NCI-H146 treated with DMSO at 0.1 percent for 48 hours (cell line): ENCODE measurements around the gene RNASEH2C.
"Not testable (repeated sequence)": the region's sequence is repeated elsewhere in the genome, so short reads cannot be mapped to it uniquely, and the experiment has no call there.

Experiments used
- DNase-seq: peaks from one replicate; lab custom pipeline; 2025; ENCODE audit not compliant: unreplicated experiment; lab: John Stamatoyannopoulos, UW

RNASEH2C gene

GRCh38 chr11:65717906-65718305 is 2.7 kb downstream of the RNASEH2C start:
- no peak for DNase-seq

GRCh38 chr11:65716774-65717405 is 3.7 kb downstream of the RNASEH2C start:
- DNase-seq = no peak

- DNase-seq = no peak
Measured at GRCh38 chr11:65716302-65716701, 4.3 kb downstream of the RNASEH2C start.

- no peak for DNase-seq
Measured at GRCh38 chr11:65714433-65714832, 6.2 kb downstream of the RNASEH2C start.

- DNase-seq = no peak
Measured at GRCh38 chr11:65713212-65713969, 7.2 kb downstream of the RNASEH2C start.

- DNase-seq = no peak
Measured at GRCh38 chr11:65712633-65713076, 7.9 kb downstream of the RNASEH2C start.

- DNase-seq = peak; percentile 94
Measured at GRCh38 chr11:65711785-65712632, 8.6 kb downstream of the RNASEH2C start, which contains the start of gene KAT5. Gene KAT5, plus strand, starts transcription at chr11:65712252. Its CDS starts 16 bp downstream, at chr11:65712268.

- no peak for DNase-seq
Measured at GRCh38 chr11:65710421-65710820, 10.2 kb downstream of the RNASEH2C start.

- no peak for DNase-seq
Measured at GRCh38 chr11:65709661-65710060, 10.9 kb downstream of the RNASEH2C start.

GRCh38 chr11:65708451-65708850 is 12.1 kb downstream of the RNASEH2C start:
- DNase-seq = no peak

GRCh38 chr11:65707002-65707401 is 13.6 kb downstream of the RNASEH2C start:
- not testable (repeated sequence) for DNase-seq

- DNase-seq = peak; percentile 22
Measured at GRCh38 chr11:65706303-65706763, 14.3 kb downstream of the RNASEH2C start.

- no peak for DNase-seq
Measured at GRCh38 chr11:65703846-65704245, 16.8 kb downstream of the RNASEH2C start.

GRCh38 chr11:65701686-65702085 is 18.9 kb downstream of the RNASEH2C start:
- no peak for DNase-seq

GRCh38 chr11:65700399-65700798 is 20.2 kb downstream of the RNASEH2C start:
- no peak for DNase-seq

GRCh38 chr11:65699306-65699705 is 21.3 kb downstream of the RNASEH2C start:
- DNase-seq = no peak

- no peak for DNase-seq
Measured at GRCh38 chr11:65698205-65698604, 22.4 kb downstream of the RNASEH2C start.

GRCh38 chr11:65696802-65697552 is 23.6 kb downstream of the RNASEH2C start:
- DNase-seq = no peak

- DNase-seq = peak; percentile 64
Measured at GRCh38 chr11:65695459-65696241, 24.9 kb downstream of the RNASEH2C start.

- no peak for DNase-seq
Measured at GRCh38 chr11:65692367-65692766, 28.2 kb downstream of the RNASEH2C start.
